K562 (cell line): Measurements from ENCODE around the gene SIK3.

Experiments used
- CTCF ChIP-seq, 3 experiments: IDR thresholded peaks in 2 of 3; conservative IDR thresholded peaks in 1 of 3; 2 replicates each; pipeline ENCODE4 v1.5.1; 2011 to 2012; ENCODE audit warnings: low read length in 3 of 3, mild to moderate bottlenecking in 3 of 3, control low read depth in 2 of 3, improper control_type of control experiment in 1 of 3, inconsistent platforms in 1 of 3, low read depth in 1 of 3, mixed read lengths in 1 of 3, moderate library complexity in 1 of 3; ENCODE audit not compliant: insufficient read depth in 2 of 3
- HDAC1 ChIP-seq, 2 experiments: fragments of 450-650 bp; IDR thresholded peaks; 2 replicates each; pipeline ENCODE4 v1.6.1; 2016 to 2017; ENCODE audit warnings: inconsistent platforms in 1 of 2, mild to moderate bottlenecking in 1 of 2, moderate library complexity in 1 of 2
- REST ChIP-seq, 2 experiments: fragments of 450-650 bp; formaldehyde crosslinking in 1 of 2; IDR thresholded peaks; 2 replicates each; pipeline versions ENCODE4 v1.4.0 to v1.6.1; 2014 to 2020; ENCODE audit warnings: mild to moderate bottlenecking in 2 of 2, borderline replicate concordance in 1 of 2, low read depth in 1 of 2
- ZFX ChIP-seq: sonication (generic); formaldehyde crosslinking; IDR thresholded peaks from 2 replicates; pipeline ENCODE4 v1.8.0; 2022; ENCODE audit warnings: mild to moderate bottlenecking, missing genetic modification reagents, moderate library complexity
- ZNF184 ChIP-seq: sonication (generic); formaldehyde crosslinking; IDR thresholded peaks from 2 replicates; pipeline ENCODE4 v1.5.0; 2020; ENCODE audit warnings: missing genetic modification reagents

- TF ChIP-seq CTCF (IDR thresholded peaks at IDR 0.05 in 2 of 3, conservative IDR thresholded peaks at IDR 0.05 in 1 of 3; ENCODE audit: insufficient read depth in 2 of 3, low read depth in 1 of 3, low read length in 3 of 3) = no peak
- no peak for TF ChIP-seq REST (IDR thresholded peaks at IDR 0.05; ENCODE audit: borderline replicate concordance)
- TF ChIP-seq REST (CRISPR knock-in tag; IDR thresholded peaks at IDR 0.05; ENCODE audit: low read depth) = no peak
- TF ChIP-seq ZFX (CRISPR knock-in tag) = no peak
- TF ChIP-seq HDAC1 (IDR thresholded peaks at IDR 0.05) = no peak
- no peak for TF ChIP-seq ZNF184 (CRISPR knock-in tag)
Observed at GRCh38 chr11:116936754-116937446, 161.3 kb downstream of the SIK3 start.
